WTC11 (cell line): ENCODE measurements around the gene TIMP4.

Source experiments
- MYBL2 ChIP-seq: sonication (generic); formaldehyde crosslinking; IDR thresholded peaks from 2 replicates; pipeline ENCODE4 v1.8.1; 2023; ENCODE audit warnings: mild to moderate bottlenecking, moderate library complexity, missing genetic modification reagents
- TEAD4 ChIP-seq: sonication (generic); formaldehyde crosslinking; IDR thresholded peaks from 2 replicates; pipeline ENCODE4 v1.8.0; 2022; ENCODE audit warnings: mild to moderate bottlenecking, missing genetic modification reagents
- ZBTB21 ChIP-seq: sonication (generic); formaldehyde crosslinking; IDR thresholded peaks from 2 replicates; pipeline ENCODE4 v1.8.1; 2023; ENCODE audit warnings: mild to moderate bottlenecking, missing genetic modification reagents, borderline replicate concordance
- TF ChIP-seq, protein P1 (sequence below): fragments of 200-600 bp; IDR thresholded peaks from 2 replicates; pipeline ENCODE4 v1.8.0; 2022; ENCODE audit warnings: antibody characterized with exemption
- TF ChIP-seq, protein P2 (sequence below): sonication (generic); formaldehyde crosslinking; IDR thresholded peaks from 2 replicates; pipeline ENCODE4 v1.8.1; 2023; ENCODE audit warnings: mild to moderate bottlenecking, missing genetic modification reagents, moderate library complexity
- TF ChIP-seq, protein P3 (sequence below): sonication (generic); formaldehyde crosslinking; IDR thresholded peaks from 2 replicates; pipeline ENCODE4 v1.8.1; 2022; ENCODE audit warnings: missing genetic modification reagents, borderline replicate concordance
- TF ChIP-seq, protein P4 (sequence below): sonication (generic); formaldehyde crosslinking; IDR thresholded peaks from 2 replicates; pipeline ENCODE4 v1.8.1; 2022; ENCODE audit warnings: low read depth, missing genetic modification reagents, borderline replicate concordance

DNA sequence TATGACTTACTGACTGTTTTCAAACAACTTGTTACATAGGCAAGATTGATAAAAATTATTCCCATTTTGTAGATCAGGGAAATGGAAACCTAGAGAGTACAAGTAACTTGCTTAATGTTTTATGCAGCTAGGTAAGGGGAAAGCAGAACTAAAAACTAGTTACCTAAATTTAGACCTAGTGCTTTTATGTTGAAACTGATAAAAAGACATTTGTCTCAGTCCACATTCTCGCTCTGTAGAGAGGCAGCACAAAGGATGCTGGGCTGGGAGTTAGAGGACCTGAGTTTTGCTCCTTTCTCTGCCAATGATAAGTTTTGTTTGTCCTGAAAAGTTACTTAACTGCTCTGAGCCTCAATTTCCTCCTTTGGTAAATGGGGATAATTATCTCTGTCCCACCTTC lies 17.4 kb downstream of the TIMP4 start:
- TF ChIP-seq MYBL2 (no peak), ZBTB21 (CRISPR knock-in tag) (no peak), TEAD4 (CRISPR knock-in tag) (no peak)
- TF ChIP-seq, protein P1, sequence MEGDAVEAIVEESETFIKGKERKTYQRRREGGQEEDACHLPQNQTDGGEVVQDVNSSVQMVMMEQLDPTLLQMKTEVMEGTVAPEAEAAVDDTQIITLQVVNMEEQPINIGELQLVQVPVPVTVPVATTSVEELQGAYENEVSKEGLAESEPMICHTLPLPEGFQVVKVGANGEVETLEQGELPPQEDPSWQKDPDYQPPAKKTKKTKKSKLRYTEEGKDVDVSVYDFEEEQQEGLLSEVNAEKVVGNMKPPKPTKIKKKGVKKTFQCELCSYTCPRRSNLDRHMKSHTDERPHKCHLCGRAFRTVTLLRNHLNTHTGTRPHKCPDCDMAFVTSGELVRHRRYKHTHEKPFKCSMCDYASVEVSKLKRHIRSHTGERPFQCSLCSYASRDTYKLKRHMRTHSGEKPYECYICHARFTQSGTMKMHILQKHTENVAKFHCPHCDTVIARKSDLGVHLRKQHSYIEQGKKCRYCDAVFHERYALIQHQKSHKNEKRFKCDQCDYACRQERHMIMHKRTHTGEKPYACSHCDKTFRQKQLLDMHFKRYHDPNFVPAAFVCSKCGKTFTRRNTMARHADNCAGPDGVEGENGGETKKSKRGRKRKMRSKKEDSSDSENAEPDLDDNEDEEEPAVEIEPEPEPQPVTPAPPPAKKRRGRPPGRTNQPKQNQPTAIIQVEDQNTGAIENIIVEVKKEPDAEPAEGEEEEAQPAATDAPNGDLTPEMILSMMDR = no peak
- TF ChIP-seq, protein P2, sequence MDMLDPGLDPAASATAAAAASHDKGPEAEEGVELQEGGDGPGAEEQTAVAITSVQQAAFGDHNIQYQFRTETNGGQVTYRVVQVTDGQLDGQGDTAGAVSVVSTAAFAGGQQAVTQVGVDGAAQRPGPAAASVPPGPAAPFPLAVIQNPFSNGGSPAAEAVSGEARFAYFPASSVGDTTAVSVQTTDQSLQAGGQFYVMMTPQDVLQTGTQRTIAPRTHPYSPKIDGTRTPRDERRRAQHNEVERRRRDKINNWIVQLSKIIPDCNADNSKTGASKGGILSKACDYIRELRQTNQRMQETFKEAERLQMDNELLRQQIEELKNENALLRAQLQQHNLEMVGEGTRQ = no peak
- TF ChIP-seq, protein P3, sequence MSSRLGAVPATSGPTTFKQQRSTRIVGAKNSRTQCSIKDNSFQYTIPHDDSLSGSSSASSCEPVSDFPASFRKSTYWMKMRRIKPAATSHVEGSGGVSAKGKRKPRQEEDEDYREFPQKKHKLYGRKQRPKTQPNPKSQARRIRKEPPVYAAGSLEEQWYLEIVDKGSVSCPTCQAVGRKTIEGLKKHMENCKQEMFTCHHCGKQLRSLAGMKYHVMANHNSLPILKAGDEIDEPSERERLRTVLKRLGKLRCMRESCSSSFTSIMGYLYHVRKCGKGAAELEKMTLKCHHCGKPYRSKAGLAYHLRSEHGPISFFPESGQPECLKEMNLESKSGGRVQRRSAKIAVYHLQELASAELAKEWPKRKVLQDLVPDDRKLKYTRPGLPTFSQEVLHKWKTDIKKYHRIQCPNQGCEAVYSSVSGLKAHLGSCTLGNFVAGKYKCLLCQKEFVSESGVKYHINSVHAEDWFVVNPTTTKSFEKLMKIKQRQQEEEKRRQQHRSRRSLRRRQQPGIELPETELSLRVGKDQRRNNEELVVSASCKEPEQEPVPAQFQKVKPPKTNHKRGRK = no peak
- TF ChIP-seq, protein P4, sequence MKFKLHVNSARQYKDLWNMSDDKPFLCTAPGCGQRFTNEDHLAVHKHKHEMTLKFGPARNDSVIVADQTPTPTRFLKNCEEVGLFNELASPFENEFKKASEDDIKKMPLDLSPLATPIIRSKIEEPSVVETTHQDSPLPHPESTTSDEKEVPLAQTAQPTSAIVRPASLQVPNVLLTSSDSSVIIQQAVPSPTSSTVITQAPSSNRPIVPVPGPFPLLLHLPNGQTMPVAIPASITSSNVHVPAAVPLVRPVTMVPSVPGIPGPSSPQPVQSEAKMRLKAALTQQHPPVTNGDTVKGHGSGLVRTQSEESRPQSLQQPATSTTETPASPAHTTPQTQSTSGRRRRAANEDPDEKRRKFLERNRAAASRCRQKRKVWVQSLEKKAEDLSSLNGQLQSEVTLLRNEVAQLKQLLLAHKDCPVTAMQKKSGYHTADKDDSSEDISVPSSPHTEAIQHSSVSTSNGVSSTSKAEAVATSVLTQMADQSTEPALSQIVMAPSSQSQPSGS (CRISPR knock-in tag) = no peak
